Calu3 (cell line): ENCODE results near the gene GUCA2A. TPM values are rescaled to one million over a fixed set of nuclear protein-coding genes. Genes with fewer than 3 reads are reported as not detected.

Experiments used
- BruUV-seq: library from RNA; stranded (reverse); fragments of 400-500 nt; replicated peaks from 2 replicates; lab custom pipeline; 2021; lab: Mats Ljungman, UMichigan
- CTCF ChIA-PET: fragments of 300-600 bp; sonication (Branson Sonifier 250); formaldehyde crosslinking; loops from one replicate; lab custom pipeline; 2022; ENCODE audit warnings: antibody characterized with exemption; lab: Charles Lee
- DNase-seq: peaks from one replicate; pipeline ENCODE4 v3.0.0; 2022
- H3K27ac Mint-ChIP-seq: one replicate; pipeline ENCODE4 v1.8.0; 2022; ENCODE audit warnings: mixed read lengths; ENCODE audit not compliant: unreplicated experiment
- H3K27me3 Mint-ChIP-seq: one replicate; pipeline ENCODE4 v1.8.0; 2022; ENCODE audit warnings: mixed read lengths; ENCODE audit not compliant: unreplicated experiment
- H3K36me3 Mint-ChIP-seq: one replicate; pipeline ENCODE4 v1.8.0; 2022; ENCODE audit warnings: mild to moderate bottlenecking, moderate library complexity, mixed read lengths; ENCODE audit not compliant: insufficient read depth, unreplicated experiment
- H3K4me1 Mint-ChIP-seq: one replicate; pipeline ENCODE4 v1.8.0; 2022; ENCODE audit warnings: mild to moderate bottlenecking, low read depth, mixed read lengths; ENCODE audit not compliant: unreplicated experiment
- H3K4me3 Mint-ChIP-seq: one replicate; pipeline ENCODE4 v1.8.0; 2022; ENCODE audit warnings: mild to moderate bottlenecking, low read depth, moderate library complexity, mixed read lengths; ENCODE audit not compliant: unreplicated experiment
- H3K9me3 Mint-ChIP-seq: one replicate; pipeline ENCODE4 v1.8.0; 2022; ENCODE audit warnings: low read depth, mixed read lengths; ENCODE audit not compliant: unreplicated experiment
- CTCF ChIP-seq: fragments of 200-600 bp; IDR thresholded peaks from one replicate; pipeline ENCODE4 v1.8.0; 2022; ENCODE audit warnings: antibody characterized with exemption; ENCODE audit not compliant: unreplicated experiment
- intact Hi-C: fragments of 100-400 bp; cut with micrococcal nuclease; formaldehyde crosslinking; loops from one replicate; pipeline ENCODE4 v1.10.0; 2022; ENCODE audit not compliant: unreplicated experiment
- total RNA-seq: library from RNA; stranded (reverse); gene quantifications from 2 replicates; pipeline ENCODE4 v1.2.3, GENCODE V29; 2022

The GUCA2A gene
- total RNA-seq, 1 experiment from 2014 or later = not detected

- CTCF ChIA-PET = no interaction called here
- no TSS peak for BruUV-seq
- no peaks in the 10 kb centered on the region for H3K9me3 Mint-ChIP-seq
These were observed 31.3 kb upstream of the GUCA2A start for GRCh38 chr1:42195841-42196240.

GRCh38 chr1:42192106-42192505 is 27.6 kb upstream of the GUCA2A start:
- TF ChIP-seq CTCF = no peak
- BruUV-seq = no TSS peak
- intact Hi-C loops = no loop called here
- DNase-seq = no peak
- Mint-ChIP-seq H3K27ac (no peak overlapping the region), H3K4me1 (no peaks in the 10 kb centered on the region), H3K4me3 (no peak overlapping the region), H3K27me3 (no peaks in the 10 kb centered on the region), H3K9me3 (no peaks in the 10 kb centered on the region), H3K36me3 (peaks cover 10% of the 10 kb centered on the region)
- CTCF ChIA-PET = no interaction called here

More at GRCh38 chr1:42195841-42196240, 31.3 kb upstream of the GUCA2A start:
- no peak for DNase-seq
- no peaks in the 10 kb centered on the region for H3K27me3 Mint-ChIP-seq
- no peak overlapping the region for H3K4me3 Mint-ChIP-seq
- H3K27ac Mint-ChIP-seq = no peak overlapping the region
- H3K4me1 Mint-ChIP-seq = no peaks in the 10 kb centered on the region
- TF ChIP-seq CTCF = no peak
- peaks cover 17% of the 10 kb centered on the region for H3K36me3 Mint-ChIP-seq
- intact Hi-C loops = no loop called here

- no peak for TF ChIP-seq CTCF
- H3K36me3 Mint-ChIP-seq = peaks cover 7% of the 10 kb centered on the region
These were observed 26.8 kb upstream of the GUCA2A start for GRCh38 chr1:42191319-42191718.

GRCh38 chr1:42189931-42190853 is 25.6 kb upstream of the GUCA2A start:
- no peaks in the 10 kb centered on the region for H3K27me3 Mint-ChIP-seq
- no peak overlapping the region for H3K4me3 Mint-ChIP-seq
- no peak for DNase-seq
- peaks cover 7% of the 10 kb centered on the region for H3K36me3 Mint-ChIP-seq
- BruUV-seq = no TSS peak
- H3K4me1 Mint-ChIP-seq = no peaks in the 10 kb centered on the region
- no peaks in the 10 kb centered on the region for H3K9me3 Mint-ChIP-seq
- no peak for TF ChIP-seq CTCF
- CTCF ChIA-PET = interaction anchor here (0.5 kb wide), 1 partner anchor 145 kb away, joined by 6 read pairs; no protein-coding TSS in a partner anchor
- intact Hi-C loops = no loop called here
- H3K27ac Mint-ChIP-seq = no peak overlapping the region

More at GRCh38 chr1:42191319-42191718, 26.8 kb upstream of the GUCA2A start:
- no peaks in the 10 kb centered on the region for H3K4me1 Mint-ChIP-seq
- H3K9me3 Mint-ChIP-seq = no peaks in the 10 kb centered on the region
- no peaks in the 10 kb centered on the region for H3K27me3 Mint-ChIP-seq
- H3K27ac Mint-ChIP-seq = no peak overlapping the region
- intact Hi-C loops = no loop called here
- no peak for DNase-seq
- BruUV-seq = no TSS peak
- no peak overlapping the region for H3K4me3 Mint-ChIP-seq
- CTCF ChIA-PET = no interaction called here
